Kidney epithelial cell (primary cell): ENCODE results near the gene UBASH3A. TPM values are rescaled to one million over a fixed set of nuclear protein-coding genes. Genes with fewer than 3 reads are reported as not detected.

ENCODE experiments used
- DNase-seq: peaks from one replicate; pipeline ENCODE4 v3.0.0-alpha.2; 2010; ENCODE audit warnings: low read depth
- H3K27me3 ChIP-seq: 2 replicates; pipeline ENCODE4 v1.6.0; 2011; ENCODE audit warnings: low read length; ENCODE audit not compliant: control insufficient read depth, insufficient read depth
- H3K36me3 ChIP-seq: 2 replicates; pipeline ENCODE4 v1.5.1; 2011; ENCODE audit warnings: low read length; ENCODE audit not compliant: control insufficient read depth, insufficient read depth
- H3K4me3 ChIP-seq: 2 replicates; pipeline ENCODE4 v1.5.1; 2011; ENCODE audit warnings: low read depth, mild to moderate bottlenecking, control low read depth, low read length
- total RNA-seq: library from RNA; depleted of rRNA; stranded (reverse); fragments of >200 nt; gene quantifications from 2 replicates; pipeline ENCODE4 v1.2.3, GENCODE V29; 2015
- TF ChIP-seq, protein P1 (sequence below): IDR thresholded peaks from 2 replicates; pipeline ENCODE4 v1.5.1; 2011; ENCODE audit warnings: mild to moderate bottlenecking, moderate library complexity, low read length, control low read depth, inconsistent platforms; ENCODE audit not compliant: insufficient read depth, poor library complexity, severe bottlenecking

The UBASH3A gene, protein sequence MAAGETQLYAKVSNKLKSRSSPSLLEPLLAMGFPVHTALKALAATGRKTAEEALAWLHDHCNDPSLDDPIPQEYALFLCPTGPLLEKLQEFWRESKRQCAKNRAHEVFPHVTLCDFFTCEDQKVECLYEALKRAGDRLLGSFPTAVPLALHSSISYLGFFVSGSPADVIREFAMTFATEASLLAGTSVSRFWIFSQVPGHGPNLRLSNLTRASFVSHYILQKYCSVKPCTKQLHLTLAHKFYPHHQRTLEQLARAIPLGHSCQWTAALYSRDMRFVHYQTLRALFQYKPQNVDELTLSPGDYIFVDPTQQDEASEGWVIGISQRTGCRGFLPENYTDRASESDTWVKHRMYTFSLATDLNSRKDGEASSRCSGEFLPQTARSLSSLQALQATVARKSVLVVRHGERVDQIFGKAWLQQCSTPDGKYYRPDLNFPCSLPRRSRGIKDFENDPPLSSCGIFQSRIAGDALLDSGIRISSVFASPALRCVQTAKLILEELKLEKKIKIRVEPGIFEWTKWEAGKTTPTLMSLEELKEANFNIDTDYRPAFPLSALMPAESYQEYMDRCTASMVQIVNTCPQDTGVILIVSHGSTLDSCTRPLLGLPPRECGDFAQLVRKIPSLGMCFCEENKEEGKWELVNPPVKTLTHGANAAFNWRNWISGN
- total RNA-seq: not detected in 2 replicates

DNA sequence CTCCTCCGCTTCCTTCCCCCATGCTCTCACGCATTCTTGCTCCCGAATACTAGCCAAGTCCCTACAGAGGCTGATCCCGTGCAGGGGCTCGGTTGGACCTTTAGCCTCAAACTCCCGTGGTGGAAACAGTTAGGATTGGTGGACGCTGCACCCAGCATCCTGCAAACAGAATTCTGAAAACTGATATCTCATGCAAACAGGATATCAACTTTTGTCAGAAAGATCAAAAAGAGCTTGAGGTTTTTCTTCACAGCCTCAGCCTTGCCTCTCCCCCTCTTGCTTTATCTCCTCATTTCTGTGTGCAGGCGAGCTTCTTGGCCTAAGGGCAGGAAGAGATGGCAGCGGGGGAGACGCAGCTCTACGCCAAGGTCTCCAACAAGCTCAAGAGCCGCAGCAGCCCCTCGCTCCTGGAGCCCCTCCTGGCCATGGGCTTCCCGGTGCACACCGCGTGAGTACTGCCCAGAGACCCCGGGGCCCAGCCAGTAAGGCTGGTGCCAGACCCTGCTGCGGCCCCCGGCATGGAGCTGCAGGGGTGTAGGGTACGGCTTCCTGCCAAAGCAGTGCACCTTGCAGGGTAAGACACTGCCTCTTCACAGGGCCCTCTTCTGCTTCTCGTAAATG is at the start of gene UBASH3A:
Gene UBASH3A (plus strand): TSS at position 292 of the 621 bp plus-strand sequence. CDS start 44 bp downstream, at position 336.
- no peaks in the 10 kb centered on the region for H3K27me3 ChIP-seq
- no peaks in the 10 kb centered on the region for H3K36me3 ChIP-seq
- TF ChIP-seq, protein P1, sequence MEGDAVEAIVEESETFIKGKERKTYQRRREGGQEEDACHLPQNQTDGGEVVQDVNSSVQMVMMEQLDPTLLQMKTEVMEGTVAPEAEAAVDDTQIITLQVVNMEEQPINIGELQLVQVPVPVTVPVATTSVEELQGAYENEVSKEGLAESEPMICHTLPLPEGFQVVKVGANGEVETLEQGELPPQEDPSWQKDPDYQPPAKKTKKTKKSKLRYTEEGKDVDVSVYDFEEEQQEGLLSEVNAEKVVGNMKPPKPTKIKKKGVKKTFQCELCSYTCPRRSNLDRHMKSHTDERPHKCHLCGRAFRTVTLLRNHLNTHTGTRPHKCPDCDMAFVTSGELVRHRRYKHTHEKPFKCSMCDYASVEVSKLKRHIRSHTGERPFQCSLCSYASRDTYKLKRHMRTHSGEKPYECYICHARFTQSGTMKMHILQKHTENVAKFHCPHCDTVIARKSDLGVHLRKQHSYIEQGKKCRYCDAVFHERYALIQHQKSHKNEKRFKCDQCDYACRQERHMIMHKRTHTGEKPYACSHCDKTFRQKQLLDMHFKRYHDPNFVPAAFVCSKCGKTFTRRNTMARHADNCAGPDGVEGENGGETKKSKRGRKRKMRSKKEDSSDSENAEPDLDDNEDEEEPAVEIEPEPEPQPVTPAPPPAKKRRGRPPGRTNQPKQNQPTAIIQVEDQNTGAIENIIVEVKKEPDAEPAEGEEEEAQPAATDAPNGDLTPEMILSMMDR: no peak
- DNase-seq: no peak
- H3K4me3 ChIP-seq: no peak within 1 kb of the TSS

DNA sequence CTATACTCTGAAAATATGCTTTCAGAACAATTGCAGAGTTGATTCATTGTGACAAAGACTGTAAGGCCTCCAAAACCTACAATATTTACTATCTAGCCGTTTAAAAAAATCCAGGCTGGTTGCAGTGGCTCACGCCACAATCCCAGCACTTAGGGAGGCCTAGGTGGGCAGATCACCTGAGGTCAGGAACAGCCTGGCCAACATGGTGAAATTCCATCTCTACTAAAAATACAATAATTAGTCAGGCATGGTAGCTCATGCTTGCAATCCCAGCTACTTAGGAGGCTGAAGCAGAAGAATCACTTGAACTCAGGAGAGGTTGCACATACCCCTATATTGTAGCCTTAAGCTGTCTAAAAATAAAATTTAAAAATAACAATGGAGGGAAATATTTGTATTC is 47.7 kb upstream of the UBASH3A start:
- DNase-seq: no peak
- TF ChIP-seq, protein P1: no peak
- no peaks in the 10 kb centered on the region for H3K36me3 ChIP-seq
- H3K27me3 ChIP-seq: peaks cover 4% of the 10 kb centered on the region
- H3K4me3 ChIP-seq: no peak overlapping the region

DNA sequence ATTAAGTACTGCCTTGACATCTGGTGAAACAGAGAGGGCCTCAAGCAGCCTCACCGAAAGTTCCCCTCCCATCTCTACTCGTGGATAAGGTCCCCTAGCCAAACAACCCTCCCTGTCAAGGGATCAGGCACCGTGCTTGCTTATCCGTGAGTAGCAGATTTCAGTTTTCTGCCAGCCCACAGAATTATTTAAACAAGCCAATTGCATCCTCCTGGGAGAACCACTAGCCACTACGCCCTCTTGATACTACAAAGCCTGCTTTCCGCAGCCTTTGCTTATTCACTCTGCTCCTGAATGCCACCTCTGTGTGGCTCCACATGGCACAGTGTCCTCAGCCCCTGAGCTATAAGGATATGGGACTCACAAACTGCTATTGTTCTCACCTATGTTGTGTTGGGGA is 47.1 kb upstream of the UBASH3A start:
- TF ChIP-seq, protein P1: no peak
- peaks cover 10% of the 10 kb centered on the region for H3K27me3 ChIP-seq
- DNase-seq: no peak
- no peaks in the 10 kb centered on the region for H3K36me3 ChIP-seq
- no peak overlapping the region for H3K4me3 ChIP-seq

DNA sequence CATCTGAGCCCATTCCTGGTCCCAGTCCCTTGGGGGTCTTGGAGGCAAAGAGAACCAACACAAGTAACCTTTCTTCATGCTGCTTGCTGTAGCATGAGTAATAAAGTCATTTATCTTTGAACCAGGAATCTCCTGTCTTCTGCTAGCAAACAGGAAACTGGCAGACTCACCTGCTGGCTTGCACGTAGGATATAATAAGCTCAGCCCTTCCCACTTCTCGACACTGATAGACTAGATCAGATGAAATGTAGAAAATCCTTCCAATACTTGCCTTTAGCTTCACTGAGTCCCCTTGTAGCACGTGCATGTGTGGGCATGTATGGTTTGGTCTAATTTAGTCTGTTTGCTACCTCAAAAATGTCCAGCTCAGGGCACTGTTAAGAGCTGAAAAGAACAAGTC is 46.4 kb upstream of the UBASH3A start:
- no peak for DNase-seq
- Histone ChIP-seq H3K4me3 (no peak overlapping the region), H3K27me3 (peaks cover 10% of the 10 kb centered on the region), H3K36me3 (no peaks in the 10 kb centered on the region)
- TF ChIP-seq, protein P1: no peak

DNA sequence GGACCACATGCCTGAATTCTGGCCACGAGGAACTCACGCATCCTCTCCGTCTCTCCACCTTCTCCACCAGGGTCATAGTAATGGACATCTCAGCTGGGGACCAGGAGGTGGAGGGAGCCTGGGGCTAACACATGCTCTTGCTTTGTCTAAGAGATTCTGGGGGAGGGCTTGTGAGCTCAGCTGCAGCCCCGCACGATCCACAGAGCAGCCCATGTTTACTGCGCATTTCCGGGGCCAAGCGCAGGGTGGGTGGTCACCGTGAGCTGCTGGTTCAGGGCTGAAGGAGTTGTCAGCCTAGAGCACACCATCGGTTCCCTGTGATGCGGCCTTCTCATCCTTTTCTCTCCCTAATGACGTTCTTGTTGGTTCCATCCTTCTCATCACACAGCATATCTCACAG is 45.4 kb upstream of the UBASH3A start:
- DNase-seq: no peak
- Histone ChIP-seq H3K36me3 (no peaks in the 10 kb centered on the region), H3K27me3 (peaks cover 15% of the 10 kb centered on the region), H3K4me3 (no peak overlapping the region)
- TF ChIP-seq, protein P1: no peak
